Effector memory CD8-positive, alpha-beta T cell (primary cell): ENCODE data around the gene ZNF618.

Source experiments
- ATAC-seq: fragments of 150-1000 bp; cut with Tn5 transposase; replicated peaks from 2 replicates; pipeline ENCODE4 v1.10.0; 2021; ENCODE audit warnings: mild to moderate bottlenecking, moderate library complexity
- DNase-seq, 3 experiments: peaks; one replicate each; pipeline ENCODE4 v3.0.0; 2021
- H3K27ac Mint-ChIP-seq, 2 donors: one replicate each; pipeline ENCODE4 v1.8.0; 2022; ENCODE audit warnings: mild to moderate bottlenecking in 2 of 2, mixed read lengths in 2 of 2, moderate library complexity in 2 of 2
- H3K27me3 Mint-ChIP-seq, 2 donors: one replicate each; pipeline ENCODE4 v1.8.0; 2022; ENCODE audit warnings: mixed read lengths in 2 of 2
- H3K36me3 Mint-ChIP-seq: one replicate; pipeline ENCODE4 v1.8.0; 2022; ENCODE audit warnings: mild to moderate bottlenecking, moderate library complexity, mixed read lengths; ENCODE audit not compliant: insufficient read depth
- H3K4me1 Mint-ChIP-seq, 2 donors: one replicate each; pipeline ENCODE4 v1.8.0; 2022; ENCODE audit warnings: low read depth in 2 of 2, mixed read lengths in 2 of 2
- H3K4me3 Mint-ChIP-seq, 2 donors: one replicate each; pipeline ENCODE4 v1.8.0; 2022; ENCODE audit warnings: mild to moderate bottlenecking in 2 of 2, mixed read lengths in 2 of 2, moderate library complexity in 2 of 2
- H3K9me3 Mint-ChIP-seq, 2 donors: one replicate each; pipeline ENCODE4 v1.8.0; 2022; ENCODE audit warnings: mixed read lengths in 2 of 2

The ZNF618 gene

DNA sequence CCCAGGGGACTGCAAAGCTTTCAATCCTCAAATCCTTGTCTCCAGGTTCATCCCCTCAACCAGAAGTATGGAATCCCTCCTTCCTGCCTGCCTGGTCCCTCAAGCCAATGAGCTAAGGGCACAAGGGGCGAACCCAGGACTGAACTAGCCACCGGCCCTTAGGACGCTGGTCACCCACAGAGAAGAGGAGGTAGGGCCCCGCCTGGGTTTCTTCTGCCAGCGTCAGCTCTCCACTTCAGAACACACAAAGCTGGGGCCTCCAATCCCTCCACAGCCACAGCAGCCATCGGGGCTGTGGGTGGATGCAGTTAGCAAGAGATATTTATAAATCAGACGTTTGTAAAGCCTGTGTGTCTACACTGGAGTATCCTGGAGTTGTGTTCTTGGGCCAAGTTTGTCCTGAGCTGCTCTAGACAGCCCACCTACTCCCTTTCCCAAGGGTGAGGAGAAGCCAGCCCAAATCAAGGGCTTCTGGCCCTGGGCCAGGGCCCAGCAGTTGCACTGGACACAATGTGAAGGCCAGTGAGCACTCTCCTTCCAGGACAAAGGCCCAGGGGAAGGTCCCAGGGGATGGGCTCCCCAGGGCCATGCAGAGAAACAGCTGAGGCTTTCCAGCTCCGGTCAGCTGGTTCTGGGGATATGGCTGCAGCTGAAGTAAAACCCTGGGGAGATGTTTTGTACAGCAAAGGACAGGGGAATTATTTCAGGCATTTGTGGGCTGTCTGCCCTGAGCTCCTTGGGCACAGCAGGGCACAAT, 183.1 kb downstream of the ZNF618 start:
- Mint-ChIP-seq H3K9me3 (no peaks in the 10 kb centered on the region), H3K4me3 (no peak overlapping the region), H3K27me3 (peaks cover 38 to 69% of the 10 kb centered on the region in 2 donors), H3K36me3 (no peaks in the 10 kb centered on the region), H3K4me1 (no peaks in the 10 kb centered on the region), H3K27ac (no peak overlapping the region)
- ATAC-seq (no peak), DNase-seq (no peak)

DNA sequence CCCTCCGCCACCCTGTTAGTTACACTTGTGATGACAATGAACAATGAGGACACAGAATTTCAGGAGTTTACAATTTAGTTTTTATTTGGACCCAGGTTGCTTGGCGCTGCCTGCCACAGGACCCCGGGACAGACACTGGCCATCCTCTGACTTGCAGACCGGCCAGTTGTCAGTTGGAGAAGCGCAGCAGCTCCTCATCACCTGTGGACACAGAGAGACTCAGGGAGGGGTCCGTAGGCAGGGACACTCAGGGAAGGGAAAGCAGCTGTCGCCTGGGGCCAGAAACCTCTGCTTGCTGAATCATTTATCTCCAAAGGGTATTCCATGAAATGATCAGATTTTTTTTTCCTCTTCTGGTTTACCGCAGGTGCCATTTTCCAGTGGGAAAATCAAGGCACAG, 184.0 kb downstream of the ZNF618 start:
- Mint-ChIP-seq H3K27ac (no peak overlapping the region), H3K36me3 (no peaks in the 10 kb centered on the region), H3K4me3 (no peak overlapping the region), H3K4me1 (no peaks in the 10 kb centered on the region), H3K27me3 (peaks cover 38 to 69% of the 10 kb centered on the region in 2 donors), H3K9me3 (no peaks in the 10 kb centered on the region)
- DNase-seq, result no peak
- no peak for ATAC-seq

DNA sequence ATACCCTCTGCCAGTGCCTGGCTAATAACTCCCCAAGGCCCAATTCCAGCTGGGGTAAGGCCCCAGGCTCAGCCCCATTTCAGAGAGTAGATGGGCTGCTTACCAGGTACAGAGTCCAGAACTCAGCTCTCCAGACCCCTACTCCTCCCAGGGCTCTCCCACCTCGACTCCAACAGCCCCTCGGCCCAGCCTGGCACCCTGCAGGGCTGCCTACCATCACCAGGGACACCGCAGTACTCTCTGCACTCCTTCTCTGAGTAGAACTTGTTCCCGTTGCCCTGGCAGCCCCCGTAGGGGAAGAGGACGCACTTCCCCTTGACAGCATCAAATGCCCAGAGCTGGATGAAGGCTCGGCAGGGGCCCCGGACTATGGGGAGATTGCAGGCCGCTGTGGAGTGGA, 184.6 kb downstream of the ZNF618 start:
- Mint-ChIP-seq H3K4me3 (no peak overlapping the region), H3K36me3 (no peaks in the 10 kb centered on the region), H3K27ac (no peak overlapping the region), H3K27me3 (peaks cover 38 to 69% of the 10 kb centered on the region in 2 donors), H3K9me3 (no peaks in the 10 kb centered on the region), H3K4me1 (no peaks in the 10 kb centered on the region)
- DNase-seq (no peak), ATAC-seq (no peak)

DNA sequence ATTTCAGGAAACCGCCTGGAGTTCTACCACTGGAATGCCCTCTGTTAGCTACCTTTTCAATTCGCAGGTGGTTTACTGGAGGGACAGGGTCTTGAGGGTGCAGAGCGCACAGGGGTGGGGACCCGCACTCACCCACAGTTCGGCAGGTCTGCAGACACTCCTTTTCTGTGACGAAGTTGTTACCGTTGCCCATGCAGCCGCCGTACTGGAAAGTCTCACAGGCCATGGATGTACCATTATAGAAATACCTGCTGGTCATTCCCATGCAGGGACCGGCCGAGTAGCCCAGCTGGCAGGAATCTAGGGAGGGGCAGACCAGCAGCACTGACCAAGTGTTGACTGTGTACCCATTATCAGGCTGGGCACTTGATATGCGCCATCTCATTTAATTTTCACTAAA, 185.2 kb downstream of the ZNF618 start:
- H3K4me3 Mint-ChIP-seq, result no peak overlapping the region
- no peaks in the 10 kb centered on the region for H3K4me1 Mint-ChIP-seq
- H3K27me3 Mint-ChIP-seq, result peaks cover 38 to 69% of the 10 kb centered on the region in 2 donors
- no peaks in the 10 kb centered on the region for H3K9me3 Mint-ChIP-seq
- no peak overlapping the region for H3K27ac Mint-ChIP-seq
- ATAC-seq, result no peak
- no peaks in the 10 kb centered on the region for H3K36me3 Mint-ChIP-seq
- no peak for DNase-seq

DNA sequence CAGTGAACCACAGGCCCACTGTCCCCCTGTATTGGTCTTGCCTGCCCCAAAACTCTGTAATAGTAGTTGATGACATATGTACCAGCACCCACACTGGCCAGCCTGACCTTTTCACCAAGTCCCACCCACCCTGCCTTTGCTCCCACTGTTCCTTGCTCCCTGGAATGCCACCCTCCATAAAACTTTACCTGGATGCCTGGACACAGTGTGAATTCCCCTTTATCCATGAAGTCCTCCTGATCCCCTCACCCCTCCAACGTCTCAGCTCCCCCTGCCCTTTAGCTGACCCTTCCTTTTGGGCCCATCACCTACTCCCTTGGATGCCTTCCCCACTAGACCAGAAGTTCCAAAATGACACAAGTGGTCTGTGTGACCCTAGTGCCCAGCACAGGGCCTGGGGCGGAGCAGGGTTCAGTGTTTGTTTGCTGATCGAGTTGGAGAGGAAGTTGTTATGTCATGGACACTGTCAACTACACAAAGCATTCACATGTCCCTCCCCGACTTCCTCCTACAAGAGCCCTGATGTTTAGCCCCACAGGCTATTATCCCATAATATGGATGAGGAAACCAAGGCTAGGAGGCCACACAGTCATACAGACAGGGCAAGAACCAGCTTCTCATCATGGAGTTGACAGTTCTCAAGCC, 185.8 kb downstream of the ZNF618 start:
- peak overlapping the region in 1 of 2 donors; percentile 46 for H3K27ac Mint-ChIP-seq
- H3K9me3 Mint-ChIP-seq, result no peaks in the 10 kb centered on the region
- H3K27me3 Mint-ChIP-seq, result peaks cover 38 to 64% of the 10 kb centered on the region in 2 donors
- no peak overlapping the region for H3K4me3 Mint-ChIP-seq
- no peak for DNase-seq
- no peak for ATAC-seq
- no peaks in the 10 kb centered on the region for H3K36me3 Mint-ChIP-seq
- H3K4me1 Mint-ChIP-seq, result no peaks in the 10 kb centered on the region

DNA sequence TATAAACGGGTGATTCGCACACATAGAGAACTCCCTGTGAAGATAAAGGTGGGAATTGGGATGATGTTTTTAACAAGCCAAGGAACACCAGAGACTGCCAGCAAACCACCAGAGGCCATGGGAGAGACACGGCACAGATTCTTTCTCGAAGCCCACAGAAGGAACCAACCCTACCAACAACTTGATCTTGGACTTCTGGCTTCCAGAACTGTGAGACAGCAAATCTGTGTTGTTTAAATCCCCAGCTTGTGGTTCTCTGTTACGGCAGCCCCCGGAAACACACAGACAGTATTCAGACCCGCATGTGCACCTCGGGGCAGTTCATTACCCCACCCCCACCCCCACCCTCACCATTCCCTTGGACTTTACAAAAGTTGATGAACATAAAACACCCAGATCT, 189.2 kb downstream of the ZNF618 start:
- peaks cover 38 to 47% of the 10 kb centered on the region in 2 donors for H3K27me3 Mint-ChIP-seq
- H3K4me3 Mint-ChIP-seq, result no peak overlapping the region
- no peak for ATAC-seq
- H3K4me1 Mint-ChIP-seq, result no peaks in the 10 kb centered on the region
- DNase-seq, result no peak
- no peaks in the 10 kb centered on the region for H3K36me3 Mint-ChIP-seq
- no peaks in the 10 kb centered on the region for H3K9me3 Mint-ChIP-seq
- no peak overlapping the region for H3K27ac Mint-ChIP-seq

DNA sequence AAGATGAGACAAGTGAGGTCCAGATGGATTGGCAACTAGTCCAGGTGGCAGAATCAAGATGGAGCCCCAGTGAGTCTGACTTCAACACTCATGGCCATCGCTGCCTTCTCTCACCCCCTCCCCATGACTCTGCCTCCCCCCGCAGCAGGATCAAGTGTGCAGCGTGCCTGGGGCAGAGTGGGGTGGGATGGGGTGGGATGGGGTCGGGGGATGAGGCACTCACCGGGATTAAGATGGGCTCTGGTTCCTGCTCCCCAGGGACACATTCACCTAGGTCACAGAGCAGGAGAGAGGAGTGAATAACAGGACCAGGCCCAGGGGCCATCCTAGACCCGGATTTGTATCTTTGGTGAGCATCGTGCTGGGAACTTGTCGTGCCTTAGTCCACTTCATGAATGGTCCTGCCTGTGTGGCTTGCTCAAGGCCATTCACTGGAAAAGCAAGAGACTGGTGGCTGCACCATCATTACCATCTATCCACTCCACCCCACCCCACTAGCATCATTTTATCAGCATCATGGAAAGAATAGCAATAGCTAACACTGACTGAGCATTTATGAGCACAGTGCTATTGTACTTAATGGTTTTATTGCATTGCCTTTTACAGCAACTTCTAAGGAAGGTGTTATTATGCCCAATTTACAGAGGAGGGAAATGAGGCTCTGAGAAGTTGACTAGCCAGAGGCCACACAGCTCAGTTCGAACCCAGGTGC, 193.5 kb downstream of the ZNF618 start:
- Mint-ChIP-seq H3K27me3 (peaks cover 6 to 9% of the 10 kb centered on the region in 2 donors), H3K4me1 (no peaks in the 10 kb centered on the region), H3K27ac (no peak overlapping the region), H3K4me3 (no peak overlapping the region), H3K36me3 (no peaks in the 10 kb centered on the region), H3K9me3 (no peaks in the 10 kb centered on the region)
- no peak for DNase-seq
- ATAC-seq, result no peak

DNA sequence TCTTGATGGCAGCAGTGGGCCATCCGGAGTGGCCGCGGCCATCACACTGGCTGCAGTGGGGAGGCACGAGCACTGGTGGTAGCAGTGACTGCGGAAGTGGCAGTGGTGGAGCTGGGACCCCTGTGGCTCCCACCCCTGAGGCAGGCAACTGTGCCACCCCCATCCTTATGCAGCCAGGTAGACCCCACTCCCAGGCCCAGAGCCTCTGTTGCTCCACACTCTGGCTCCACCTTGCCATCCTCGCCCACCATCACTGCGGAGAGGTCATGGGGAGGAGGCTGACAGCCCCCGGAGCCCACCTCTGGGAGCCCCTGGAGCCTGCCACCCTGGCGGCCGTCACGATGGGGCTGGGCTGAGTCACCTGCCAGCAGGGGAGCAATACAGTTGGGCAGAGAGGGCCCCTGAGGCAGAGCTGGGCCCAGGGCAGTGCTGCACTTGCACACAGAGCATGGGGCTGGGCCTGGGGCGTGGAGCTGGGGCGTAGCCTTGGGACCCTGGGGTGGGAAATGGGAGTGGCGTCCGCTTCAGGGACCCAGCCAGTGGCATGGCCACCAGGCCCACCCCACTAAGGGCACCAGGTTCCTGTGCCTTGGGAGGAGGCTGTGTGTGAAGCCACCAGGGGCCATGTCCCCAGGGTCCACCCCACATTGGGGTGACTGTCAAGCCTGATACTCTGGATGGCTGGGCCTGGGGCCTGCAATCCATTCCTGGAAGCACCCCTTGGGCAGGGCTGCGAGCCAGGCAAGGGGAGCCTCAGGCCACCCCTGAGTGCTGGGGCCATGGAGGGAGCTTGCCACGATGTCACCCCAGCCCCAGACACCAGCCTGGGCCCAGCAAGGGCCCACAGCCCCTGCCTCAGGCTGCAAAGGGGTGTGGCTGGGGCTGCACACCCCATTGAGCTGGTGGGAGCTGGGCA, 194.3 kb downstream of the ZNF618 start:
- Mint-ChIP-seq H3K36me3 (no peaks in the 10 kb centered on the region), H3K4me3 (no peak overlapping the region), H3K27me3 (peaks cover 11 to 15% of the 10 kb centered on the region in 2 donors), H3K27ac (no peak overlapping the region), H3K9me3 (no peaks in the 10 kb centered on the region), H3K4me1 (no peaks in the 10 kb centered on the region)
- DNase-seq, result no peak
- no peak for ATAC-seq

DNA sequence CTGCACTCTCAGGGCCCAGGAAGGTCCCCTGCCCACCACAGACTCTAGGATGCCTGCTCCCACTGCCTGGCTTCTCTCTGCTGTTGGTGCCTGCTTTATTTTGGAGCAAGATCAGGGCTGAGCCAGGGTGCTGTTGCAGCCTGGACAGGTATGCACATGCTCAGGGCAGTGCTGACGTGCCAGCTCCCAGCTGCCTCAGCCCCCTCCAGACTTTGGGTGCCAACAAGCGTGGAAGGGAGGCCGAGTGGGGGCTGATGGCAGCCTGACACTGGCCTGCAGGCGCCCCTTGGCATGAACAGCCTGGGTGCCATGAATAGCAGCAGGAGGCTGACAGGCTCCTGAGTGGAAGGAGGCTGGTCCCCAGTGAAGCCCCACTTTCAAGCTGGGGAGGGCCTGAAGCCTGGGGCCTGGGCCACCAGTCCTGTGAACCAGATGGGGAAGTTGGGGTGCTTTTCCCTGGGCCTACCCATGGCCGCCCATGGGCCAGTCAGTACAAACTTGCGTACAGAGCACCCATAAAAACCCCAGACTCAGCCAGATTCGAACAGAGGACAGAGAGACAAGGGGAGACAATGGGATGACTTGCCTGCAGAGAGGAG, 195.2 kb downstream of the ZNF618 start:
- H3K9me3 Mint-ChIP-seq, result no peaks in the 10 kb centered on the region
- H3K27me3 Mint-ChIP-seq, result peaks cover 19 to 23% of the 10 kb centered on the region in 2 donors
- no peaks in the 10 kb centered on the region for H3K36me3 Mint-ChIP-seq
- no peak for DNase-seq
- ATAC-seq, result no peak
- no peak overlapping the region for H3K27ac Mint-ChIP-seq
- H3K4me3 Mint-ChIP-seq, result no peak overlapping the region
- H3K4me1 Mint-ChIP-seq, result peaks cover 0 to 1% of the 10 kb centered on the region in 2 donors

DNA sequence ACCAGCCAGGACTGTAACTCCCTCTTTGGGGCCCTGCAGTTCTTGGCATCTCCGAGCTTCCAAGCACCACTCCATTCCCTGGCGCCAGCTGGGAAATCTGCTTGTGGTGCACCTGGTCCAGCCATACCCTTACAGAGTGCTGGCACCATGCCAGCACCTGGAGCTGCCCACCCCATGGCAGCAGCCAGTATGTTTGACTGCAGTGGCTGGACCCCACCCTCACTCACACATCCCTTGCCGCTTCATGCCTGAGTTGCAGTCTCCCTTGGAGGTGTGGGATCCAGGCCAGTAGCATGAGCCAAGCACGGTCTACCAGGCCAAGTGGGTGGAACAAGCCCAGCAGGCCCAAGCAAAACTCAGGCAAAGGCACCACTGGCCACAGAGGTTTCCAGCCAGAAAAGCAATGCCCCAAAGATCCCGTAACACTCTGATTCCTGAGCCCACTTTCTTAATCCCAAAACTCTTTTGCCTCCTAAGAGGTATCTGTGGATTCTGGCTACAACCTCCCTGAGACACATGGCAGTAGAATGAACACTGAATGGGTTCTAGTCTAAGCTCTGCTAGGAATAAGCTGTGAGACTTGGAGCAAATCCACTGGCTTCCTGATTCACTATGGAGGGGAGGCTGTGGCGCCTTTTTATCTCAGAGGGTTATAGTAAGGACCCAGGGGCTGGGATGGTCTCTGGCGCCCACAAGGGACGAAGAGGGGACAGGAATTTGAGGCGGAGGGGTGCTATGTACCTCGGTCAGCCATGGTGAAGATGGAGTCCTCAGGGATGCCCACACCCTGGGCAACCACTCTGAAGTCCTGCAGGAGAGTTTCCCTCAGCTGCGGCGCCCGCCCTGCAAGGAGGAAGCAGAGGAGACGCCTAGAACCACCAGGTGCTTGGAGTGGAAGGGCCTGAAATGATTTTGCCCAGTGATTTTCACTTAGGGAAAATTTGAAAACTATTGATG, 196.4 kb downstream of the ZNF618 start:
- ATAC-seq, result no peak
- H3K4me3 Mint-ChIP-seq, result no peak overlapping the region
- H3K27ac Mint-ChIP-seq, result no peak overlapping the region
- no peaks in the 10 kb centered on the region for H3K36me3 Mint-ChIP-seq
- H3K27me3 Mint-ChIP-seq, result peaks cover 30 to 32% of the 10 kb centered on the region in 2 donors
- H3K4me1 Mint-ChIP-seq, result peaks cover 0 to 1% of the 10 kb centered on the region in 2 donors
- no peak for DNase-seq
- no peaks in the 10 kb centered on the region for H3K9me3 Mint-ChIP-seq

DNA sequence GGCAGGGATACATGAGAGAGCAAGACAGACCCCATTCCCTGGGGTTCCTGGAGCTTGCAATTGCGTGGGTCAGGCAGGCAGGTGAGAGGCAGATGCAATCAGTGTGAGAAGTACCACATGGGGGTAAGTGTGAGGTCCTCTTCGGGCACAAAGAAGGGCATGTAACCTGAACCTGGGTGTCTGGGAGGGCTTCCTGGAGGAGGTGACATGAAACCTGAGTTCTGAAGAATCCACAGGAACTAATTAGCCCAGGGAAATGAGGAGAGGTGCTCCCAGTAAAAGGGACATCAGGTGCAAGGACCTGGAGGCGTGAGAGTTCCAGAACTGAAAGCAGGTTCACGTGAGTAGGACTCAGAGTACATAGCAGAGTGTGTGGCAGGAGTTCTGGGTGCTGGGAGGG, 199.5 kb downstream of the ZNF618 start:
- no peak overlapping the region for H3K27ac Mint-ChIP-seq
- H3K36me3 Mint-ChIP-seq, result no peaks in the 10 kb centered on the region
- ATAC-seq, result no peak
- no peak for DNase-seq
- peaks cover 28 to 37% of the 10 kb centered on the region in 2 donors for H3K27me3 Mint-ChIP-seq
- no peaks in the 10 kb centered on the region for H3K9me3 Mint-ChIP-seq
- no peak overlapping the region for H3K4me3 Mint-ChIP-seq
- peaks cover 0 to 1% of the 10 kb centered on the region in 2 donors for H3K4me1 Mint-ChIP-seq
